ENCODE measurements around the gene BRSK2. TPM values are rescaled to one million over a fixed set of nuclear protein-coding genes. Genes with fewer than 3 reads are reported as not detected.

BRSK2 gene
- polyA plus RNA-seq, 4 donors: 0.27 to 7.9 (median 3.3) TPM; not detected in 1

GRCh38 chr11:1440066-1440465 is 50.3 kb downstream of the BRSK2 start:
- 68 to 79% (median 74%) methylated on average over 9 to 11 of the region's 11 CpGs for WGBS, 3 donors
- H3K27me3 ChIP-seq (ENCODE audit: control insufficient read depth in 3 of 3, insufficient read depth in 3 of 3, low read length in 3 of 3): no peaks in the 10 kb centered on the region

GRCh38 chr11:1440496-1440895 is 50.8 kb downstream of the BRSK2 start:
- 78 to 87% (median 86%) methylated on average over 6 to 12 of the region's 12 CpGs for WGBS, 3 donors
- H3K36me3 ChIP-seq (ENCODE audit: control insufficient read depth in 3 of 3, insufficient read depth in 2 of 3, low read depth in 1 of 3, low read length in 3 of 3): peaks cover 0 to 4% (median 0%) of the 10 kb centered on the region in 3 donors
- H3K9me3 ChIP-seq (ENCODE audit: control insufficient read depth in 2 of 2, insufficient read depth in 1 of 2, low read depth in 1 of 2, low read length in 1 of 2): no peaks in the 10 kb centered on the region
- FAIRE-seq (no peak), DNase-seq (no peak)
- peaks cover 0 to 42% (median 0%) of the 10 kb centered on the region in 3 donors for H3K4me1 ChIP-seq (ENCODE audit: control insufficient read depth in 3 of 3, insufficient read depth in 2 of 3, low read depth in 1 of 3, low read length in 2 of 3)
- H3K27ac ChIP-seq (ENCODE audit: low read depth in 1 of 3, low read length in 2 of 3): no peak overlapping the region
- H3K27me3 ChIP-seq (ENCODE audit: control insufficient read depth in 3 of 3, insufficient read depth in 3 of 3, low read length in 3 of 3): no peaks in the 10 kb centered on the region
- no peak overlapping the region for H3K4me3 ChIP-seq (ENCODE audit: low read depth in 1 of 3, low read length in 3 of 3)

More at GRCh38 chr11:1440066-1440465, 50.3 kb downstream of the BRSK2 start:
- DNase-seq (no peak), FAIRE-seq (no peak)
- Histone ChIP-seq H3K27ac (ENCODE audit: low read depth in 1 of 3, low read length in 2 of 3) (no peak overlapping the region), H3K9me3 (ENCODE audit: control insufficient read depth in 2 of 2, insufficient read depth in 1 of 2, low read depth in 1 of 2, low read length in 1 of 2) (no peaks in the 10 kb centered on the region), H3K4me3 (ENCODE audit: low read depth in 1 of 3, low read length in 3 of 3) (no peak overlapping the region), H3K4me1 (ENCODE audit: control insufficient read depth in 3 of 3, insufficient read depth in 2 of 3, low read depth in 1 of 3, low read length in 2 of 3) (peaks cover 0 to 43% (median 0%) of the 10 kb centered on the region in 3 donors), H3K36me3 (ENCODE audit: control insufficient read depth in 3 of 3, insufficient read depth in 2 of 3, low read depth in 1 of 3, low read length in 3 of 3) (peaks cover 0 to 3% (median 0%) of the 10 kb centered on the region in 3 donors)

GRCh38 chr11:1442163-1442562 is 52.4 kb downstream of the BRSK2 start:
- FAIRE-seq: no peak
- WGBS, 3 donors: 30 to 39% (median 34%) methylated on average over 9 of the region's 9 CpGs
- Histone ChIP-seq H3K36me3 (ENCODE audit: control insufficient read depth in 3 of 3, insufficient read depth in 2 of 3, low read depth in 1 of 3, low read length in 3 of 3) (peaks cover 0 to 4% (median 0%) of the 10 kb centered on the region in 3 donors), H3K4me1 (ENCODE audit: control insufficient read depth in 3 of 3, insufficient read depth in 2 of 3, low read depth in 1 of 3, low read length in 2 of 3) (peaks cover 0 to 27% (median 0%) of the 10 kb centered on the region in 3 donors), H3K27me3 (ENCODE audit: control insufficient read depth in 3 of 3, insufficient read depth in 3 of 3, low read length in 3 of 3) (no peaks in the 10 kb centered on the region), H3K4me3 (ENCODE audit: low read depth in 1 of 3, low read length in 3 of 3) (no peak overlapping the region), H3K27ac (ENCODE audit: low read depth in 1 of 3, low read length in 2 of 3) (no peak overlapping the region), H3K9me3 (ENCODE audit: control insufficient read depth in 2 of 2, insufficient read depth in 1 of 2, low read depth in 1 of 2, low read length in 1 of 2) (no peaks in the 10 kb centered on the region)
- peak in 1 of 2 donors; percentile 18 for DNase-seq

GRCh38 chr11:1442807-1443366 is 53.2 kb downstream of the BRSK2 start:
- Histone ChIP-seq H3K27ac (ENCODE audit: low read depth in 1 of 3, low read length in 2 of 3) (no peak overlapping the region), H3K4me3 (ENCODE audit: low read depth in 1 of 3, low read length in 3 of 3) (no peak overlapping the region), H3K9me3 (ENCODE audit: control insufficient read depth in 2 of 2, insufficient read depth in 1 of 2, low read depth in 1 of 2, low read length in 1 of 2) (no peaks in the 10 kb centered on the region), H3K4me1 (ENCODE audit: control insufficient read depth in 3 of 3, insufficient read depth in 2 of 3, low read depth in 1 of 3, low read length in 2 of 3) (peaks cover 0 to 21% (median 0%) of the 10 kb centered on the region in 3 donors), H3K36me3 (ENCODE audit: control insufficient read depth in 3 of 3, insufficient read depth in 2 of 3, low read depth in 1 of 3, low read length in 3 of 3) (peaks cover 0 to 4% (median 0%) of the 10 kb centered on the region in 3 donors), H3K27me3 (ENCODE audit: control insufficient read depth in 3 of 3, insufficient read depth in 3 of 3, low read length in 3 of 3) (no peaks in the 10 kb centered on the region)
- 51 to 67% (median 53%) methylated on average over 19 to 28 of the region's 28 CpGs for WGBS, 3 donors
- DNase-seq: no peak
- no peak for FAIRE-seq

- Histone ChIP-seq H3K27ac (ENCODE audit: low read depth in 1 of 3, low read length in 2 of 3) (no peak overlapping the region), H3K27me3 (ENCODE audit: control insufficient read depth in 3 of 3, insufficient read depth in 3 of 3, low read length in 3 of 3) (no peaks in the 10 kb centered on the region), H3K9me3 (ENCODE audit: control insufficient read depth in 2 of 2, insufficient read depth in 1 of 2, low read depth in 1 of 2, low read length in 1 of 2) (no peaks in the 10 kb centered on the region), H3K4me1 (ENCODE audit: control insufficient read depth in 3 of 3, insufficient read depth in 2 of 3, low read depth in 1 of 3, low read length in 2 of 3) (peaks cover 0 to 12% (median 0%) of the 10 kb centered on the region in 3 donors), H3K4me3 (ENCODE audit: low read depth in 1 of 3, low read length in 3 of 3) (no peak overlapping the region), H3K36me3 (ENCODE audit: control insufficient read depth in 3 of 3, insufficient read depth in 2 of 3, low read depth in 1 of 3, low read length in 3 of 3) (peaks cover 0 to 4% (median 0%) of the 10 kb centered on the region in 3 donors)
- no peak for FAIRE-seq
- no peak for DNase-seq
- 40 to 71% (median 45%) methylated on average over 9 of the region's 9 CpGs for WGBS, 3 donors
Observed at GRCh38 chr11:1443737-1444136, 54.0 kb downstream of the BRSK2 start.

GRCh38 chr11:1444321-1444720 is 54.6 kb downstream of the BRSK2 start:
- H3K4me3 ChIP-seq (ENCODE audit: low read depth in 1 of 3, low read length in 3 of 3): no peak overlapping the region
- no peaks in the 10 kb centered on the region for H3K9me3 ChIP-seq (ENCODE audit: control insufficient read depth in 2 of 2, insufficient read depth in 1 of 2, low read depth in 1 of 2, low read length in 1 of 2)
- H3K4me1 ChIP-seq (ENCODE audit: control insufficient read depth in 3 of 3, insufficient read depth in 2 of 3, low read depth in 1 of 3, low read length in 2 of 3): peaks cover 0 to 6% (median 0%) of the 10 kb centered on the region in 3 donors
- no peak for FAIRE-seq
- H3K27ac ChIP-seq (ENCODE audit: low read depth in 1 of 3, low read length in 2 of 3): no peak overlapping the region
- H3K27me3 ChIP-seq (ENCODE audit: control insufficient read depth in 3 of 3, insufficient read depth in 3 of 3, low read length in 3 of 3): no peaks in the 10 kb centered on the region
- 39 to 70% (median 43%) methylated on average over 11 of the region's 11 CpGs for WGBS, 3 donors
- no peak for DNase-seq
- peaks cover 0 to 4% (median 0%) of the 10 kb centered on the region in 3 donors for H3K36me3 ChIP-seq (ENCODE audit: control insufficient read depth in 3 of 3, insufficient read depth in 2 of 3, low read depth in 1 of 3, low read length in 3 of 3)

- 78 to 79% (median 78%) methylated on average over 32 of the region's 32 CpGs for WGBS, 3 donors
- no peak for DNase-seq
- H3K4me3 ChIP-seq (ENCODE audit: low read depth in 1 of 3, low read length in 3 of 3): no peak overlapping the region
Observed at GRCh38 chr11:1444823-1445422, 55.2 kb downstream of the BRSK2 start.

GRCh38 chr11:1445741-1446445 is 56.2 kb downstream of the BRSK2 start:
- 77 to 86% (median 80%) methylated on average over 29 to 30 of the region's 30 CpGs for WGBS, 3 donors
- Histone ChIP-seq H3K9me3 (ENCODE audit: control insufficient read depth in 2 of 2, insufficient read depth in 1 of 2, low read depth in 1 of 2, low read length in 1 of 2) (no peaks in the 10 kb centered on the region), H3K27me3 (ENCODE audit: control insufficient read depth in 3 of 3, insufficient read depth in 3 of 3, low read length in 3 of 3) (no peaks in the 10 kb centered on the region), H3K36me3 (ENCODE audit: control insufficient read depth in 3 of 3, insufficient read depth in 2 of 3, low read depth in 1 of 3, low read length in 3 of 3) (peaks cover 0 to 4% (median 0%) of the 10 kb centered on the region in 3 donors), H3K4me1 (ENCODE audit: control insufficient read depth in 3 of 3, insufficient read depth in 2 of 3, low read depth in 1 of 3, low read length in 2 of 3) (peaks cover 0 to 6% (median 0%) of the 10 kb centered on the region in 3 donors), H3K27ac (ENCODE audit: low read depth in 1 of 3, low read length in 2 of 3) (no peak overlapping the region), H3K4me3 (ENCODE audit: low read depth in 1 of 3, low read length in 3 of 3) (no peak overlapping the region)
- DNase-seq (no peak), FAIRE-seq (no peak)

More at GRCh38 chr11:1444823-1445422, 55.2 kb downstream of the BRSK2 start:
- no peak overlapping the region for H3K27ac ChIP-seq (ENCODE audit: low read depth in 1 of 3, low read length in 2 of 3)
- peaks cover 0 to 4% (median 0%) of the 10 kb centered on the region in 3 donors for H3K36me3 ChIP-seq (ENCODE audit: control insufficient read depth in 3 of 3, insufficient read depth in 2 of 3, low read depth in 1 of 3, low read length in 3 of 3)
- peaks cover 0 to 6% (median 0%) of the 10 kb centered on the region in 3 donors for H3K4me1 ChIP-seq (ENCODE audit: control insufficient read depth in 3 of 3, insufficient read depth in 2 of 3, low read depth in 1 of 3, low read length in 2 of 3)
- no peaks in the 10 kb centered on the region for H3K27me3 ChIP-seq (ENCODE audit: control insufficient read depth in 3 of 3, insufficient read depth in 3 of 3, low read length in 3 of 3)
- FAIRE-seq: no peak
- no peaks in the 10 kb centered on the region for H3K9me3 ChIP-seq (ENCODE audit: control insufficient read depth in 2 of 2, insufficient read depth in 1 of 2, low read depth in 1 of 2, low read length in 1 of 2)

All from small intestine (tissue), 7 donors.